HG03432 (cell line): ENCODE measurements around the gene SAMD9.
A peak's percentile ranks its signal among the peaks of the same experiment; 100 is the strongest.
"Not testable (repeated sequence)": the region's sequence is repeated elsewhere in the genome, so short reads cannot be mapped to it uniquely, and the experiment has no call there.

Experiments used
- ATAC-seq: cut with Tn5 transposase; IDR thresholded peaks from one replicate; pipeline ENCODE4 v1.9.1; 2021; ENCODE audit warnings: mild to moderate bottlenecking, moderate library complexity; ENCODE audit not compliant: unreplicated experiment

Gene SAMD9

GRCh38 chr7:93120592-93121549 is 3.1 kb upstream of the SAMD9 start:
- no peak for ATAC-seq

GRCh38 chr7:93119191-93119905 is 1.6 kb upstream of the SAMD9 start:
- ATAC-seq = no peak

GRCh38 chr7:93117327-93117726 is 452 bp downstream of the SAMD9 start:
- ATAC-seq = no peak

GRCh38 chr7:93115796-93116195 is 2.0 kb downstream of the SAMD9 start:
- no peak for ATAC-seq

- no peak for ATAC-seq
Measured at GRCh38 chr7:93108003-93108402, 9.8 kb downstream of the SAMD9 start.

- ATAC-seq = no peak
Measured at GRCh38 chr7:93097388-93097787, 20.4 kb downstream of the SAMD9 start.

- peak; percentile 72 for ATAC-seq
Measured at GRCh38 chr7:93092757-93093370, 24.9 kb downstream of the SAMD9 start.

GRCh38 chr7:93073357-93073756 is 44.4 kb downstream of the SAMD9 start:
- ATAC-seq = not testable (repeated sequence)

- ATAC-seq = no peak
Measured at GRCh38 chr7:93062599-93062998, 55.2 kb downstream of the SAMD9 start.

- ATAC-seq = no peak
Measured at GRCh38 chr7:93060865-93061264, 56.9 kb downstream of the SAMD9 start.

GRCh38 chr7:93060025-93060424 is 57.8 kb downstream of the SAMD9 start:
- ATAC-seq = no peak

GRCh38 chr7:93056621-93057020 is 61.2 kb downstream of the SAMD9 start:
- ATAC-seq = not testable (repeated sequence)

- peak; percentile 77 for ATAC-seq
Measured at GRCh38 chr7:93055543-93056107, 62.2 kb downstream of the SAMD9 start.

- ATAC-seq = no peak
Measured at GRCh38 chr7:93054975-93055374, 62.8 kb downstream of the SAMD9 start.

GRCh38 chr7:93053949-93054943 is 63.5 kb downstream of the SAMD9 start:
- no peak for ATAC-seq

- ATAC-seq = no peak
Measured at GRCh38 chr7:93053209-93053948, 64.4 kb downstream of the SAMD9 start.

GRCh38 chr7:93051660-93052059 is 66.1 kb downstream of the SAMD9 start:
- ATAC-seq = no peak
